ENCODE measurements around the gene FAR1. TPM values are rescaled to one million over a fixed set of nuclear protein-coding genes. Genes with fewer than 3 reads are reported as not detected.
"Not testable (repeated sequence)": the region's sequence is repeated elsewhere in the genome, so short reads cannot be mapped to it uniquely, and the experiment has no call there.

The FAR1 gene, protein sequence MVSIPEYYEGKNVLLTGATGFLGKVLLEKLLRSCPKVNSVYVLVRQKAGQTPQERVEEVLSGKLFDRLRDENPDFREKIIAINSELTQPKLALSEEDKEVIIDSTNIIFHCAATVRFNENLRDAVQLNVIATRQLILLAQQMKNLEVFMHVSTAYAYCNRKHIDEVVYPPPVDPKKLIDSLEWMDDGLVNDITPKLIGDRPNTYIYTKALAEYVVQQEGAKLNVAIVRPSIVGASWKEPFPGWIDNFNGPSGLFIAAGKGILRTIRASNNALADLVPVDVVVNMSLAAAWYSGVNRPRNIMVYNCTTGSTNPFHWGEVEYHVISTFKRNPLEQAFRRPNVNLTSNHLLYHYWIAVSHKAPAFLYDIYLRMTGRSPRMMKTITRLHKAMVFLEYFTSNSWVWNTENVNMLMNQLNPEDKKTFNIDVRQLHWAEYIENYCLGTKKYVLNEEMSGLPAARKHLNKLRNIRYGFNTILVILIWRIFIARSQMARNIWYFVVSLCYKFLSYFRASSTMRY
- total RNA-seq: 66.9 TPM

DNA sequence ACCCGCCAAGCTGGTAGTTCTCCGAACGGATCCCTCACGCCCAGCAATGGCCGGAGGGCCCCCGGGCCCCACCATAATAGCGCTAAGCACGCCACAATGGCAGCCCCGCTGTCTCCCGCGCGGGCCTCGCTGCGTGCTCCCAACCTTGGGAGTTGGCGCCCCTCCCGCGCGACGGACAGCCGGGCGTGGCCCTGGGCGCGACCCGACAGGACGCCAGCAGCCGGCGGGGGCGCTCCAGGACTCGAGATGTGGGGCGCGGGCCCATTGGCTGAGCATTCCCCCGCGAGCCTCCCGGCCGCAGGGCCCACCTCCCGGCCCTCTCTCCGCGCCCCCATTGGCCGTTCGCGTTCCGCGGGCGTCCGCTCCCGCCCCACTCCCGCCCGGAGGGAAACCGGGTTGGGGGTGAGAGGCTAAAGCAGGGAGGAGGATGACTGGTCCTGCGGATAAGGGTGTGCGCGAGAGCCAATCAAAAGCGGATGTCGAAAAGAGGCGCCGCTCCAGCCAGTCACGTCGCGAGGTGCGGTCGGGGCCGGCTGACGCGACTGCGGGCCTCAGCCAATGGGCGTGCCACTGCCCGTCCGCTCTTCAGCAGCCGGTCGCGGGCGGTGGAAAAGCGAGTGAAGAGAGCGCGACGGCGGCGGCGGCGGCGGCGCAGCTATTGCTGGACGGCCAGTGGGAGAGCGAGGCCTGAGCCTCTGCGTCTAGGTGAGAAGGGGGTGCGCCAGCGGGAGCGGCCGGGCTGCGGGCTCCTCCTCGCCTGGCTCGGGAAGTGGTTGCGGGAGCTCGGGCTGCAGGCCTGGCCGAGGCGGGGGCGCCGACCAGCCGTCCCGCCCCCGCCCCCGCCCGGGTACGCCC is at the start of gene FAR1:
TSS of gene FAR1 (plus strand) at position 567 of the 855 bp plus-strand sequence. CDS start 26,098 bp downstream, outside the sequence.
- H3K4me1 ChIP-seq (ENCODE audit: insufficient read depth, low read length): peaks cover 48% of the 10 kb centered on the region
- peak within 1 kb of the TSS; percentile 65 for H3K4me3 ChIP-seq (ENCODE audit: low read length)
- H3K9me3 ChIP-seq (ENCODE audit: low read depth, low read length): no peaks in the 10 kb centered on the region
- no peaks in the 10 kb centered on the region for H3K27me3 ChIP-seq (ENCODE audit: insufficient read depth, low read length)

DNA sequence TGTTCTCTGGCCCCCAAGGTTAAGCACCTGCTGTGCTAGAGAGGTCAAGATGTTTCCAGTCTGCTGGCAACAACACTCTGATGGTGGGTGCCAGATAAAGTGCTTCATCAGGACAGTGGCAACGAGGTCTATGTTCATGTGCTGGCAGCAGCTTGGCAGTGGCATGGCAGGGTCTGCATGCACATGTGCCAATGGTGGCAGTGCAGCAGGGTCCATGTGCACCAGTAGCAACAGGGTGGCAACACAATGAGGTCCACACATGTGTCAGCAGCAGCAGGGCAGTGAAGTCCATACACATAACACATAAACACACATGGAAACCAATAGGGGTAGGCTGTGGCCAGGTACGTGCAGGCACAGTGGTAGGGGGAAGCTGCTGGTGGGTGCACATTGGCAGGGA is 48.4 kb upstream of the FAR1 start:
- no peaks in the 10 kb centered on the region for H3K4me1 ChIP-seq (ENCODE audit: insufficient read depth, low read length)
- peaks cover 7% of the 10 kb centered on the region for H3K9me3 ChIP-seq (ENCODE audit: low read depth, low read length)
- no peaks in the 10 kb centered on the region for H3K27me3 ChIP-seq (ENCODE audit: insufficient read depth, low read length)
- H3K4me3 ChIP-seq (ENCODE audit: low read length): no peak overlapping the region

DNA sequence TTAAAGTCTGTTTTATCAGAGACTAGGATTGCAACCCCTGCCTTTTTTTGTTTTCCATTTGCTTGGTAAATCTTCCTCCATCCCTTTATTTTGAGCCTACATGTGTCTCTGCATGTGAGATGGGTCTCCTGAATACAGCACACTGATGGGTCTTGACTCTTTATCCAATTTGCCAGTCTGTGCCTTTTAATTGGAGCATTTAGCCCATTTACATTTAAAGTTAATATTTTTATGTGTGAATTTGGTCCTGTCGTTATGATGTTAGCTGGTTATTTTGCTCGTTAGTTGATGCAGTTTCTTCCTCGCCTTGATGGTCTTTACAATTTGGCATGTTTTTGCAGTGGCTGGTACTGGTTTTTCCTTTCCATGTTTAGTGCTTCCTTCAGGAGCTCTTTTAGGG is 41.6 kb upstream of the FAR1 start:
- H3K4me3 ChIP-seq (ENCODE audit: low read length); H3K9me3 ChIP-seq (ENCODE audit: low read depth, low read length); H3K27me3 ChIP-seq (ENCODE audit: insufficient read depth, low read length); H3K4me1 ChIP-seq (ENCODE audit: insufficient read depth, low read length): not testable (repeated sequence)

DNA sequence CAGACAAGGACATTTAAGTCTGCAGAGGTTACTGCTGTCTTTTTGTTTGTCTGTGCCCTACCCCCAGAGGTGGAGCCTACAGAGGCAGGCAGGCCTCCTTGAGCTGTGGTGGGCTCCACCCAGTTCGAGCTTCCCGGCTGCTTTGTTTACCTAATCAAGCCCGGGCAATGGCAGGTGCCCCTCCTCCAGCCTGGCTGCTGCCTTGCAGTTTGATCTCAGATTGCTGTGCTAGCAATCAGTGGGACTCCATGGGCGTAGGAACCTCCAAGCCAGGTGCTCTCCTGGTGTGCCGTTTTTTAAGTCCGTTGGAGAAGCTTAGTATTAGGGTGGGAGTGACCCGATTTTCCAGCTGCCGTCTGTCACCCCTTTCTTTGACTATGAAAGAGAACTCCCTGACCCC is 39.8 kb upstream of the FAR1 start:
- not testable (repeated sequence) for H3K27me3 ChIP-seq (ENCODE audit: insufficient read depth, low read length); H3K9me3 ChIP-seq (ENCODE audit: low read depth, low read length); H3K4me3 ChIP-seq (ENCODE audit: low read length); H3K4me1 ChIP-seq (ENCODE audit: insufficient read depth, low read length)

DNA sequence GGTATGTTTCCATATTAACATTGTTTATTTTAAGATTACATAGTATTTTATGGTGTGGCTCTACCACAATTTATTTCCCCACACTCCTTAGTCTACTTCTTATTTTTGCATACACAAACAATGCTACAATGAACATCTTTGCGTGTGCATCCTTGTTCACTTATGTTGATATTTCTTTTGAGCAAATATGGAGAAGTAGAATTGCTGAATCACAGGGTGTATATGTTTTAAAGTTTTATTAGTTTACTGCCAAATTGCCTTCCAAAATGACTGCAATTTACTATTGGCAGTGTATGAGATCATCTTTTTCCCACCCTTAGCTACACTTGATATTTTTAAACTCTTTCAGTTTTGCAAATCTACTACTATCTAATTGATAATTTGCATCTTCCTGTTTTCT is 38.7 kb upstream of the FAR1 start:
- Histone ChIP-seq H3K4me3 (ENCODE audit: low read length) (no peak overlapping the region), H3K9me3 (ENCODE audit: low read depth, low read length) (no peaks in the 10 kb centered on the region), H3K27me3 (ENCODE audit: insufficient read depth, low read length) (no peaks in the 10 kb centered on the region), H3K4me1 (ENCODE audit: insufficient read depth, low read length) (no peaks in the 10 kb centered on the region)

DNA sequence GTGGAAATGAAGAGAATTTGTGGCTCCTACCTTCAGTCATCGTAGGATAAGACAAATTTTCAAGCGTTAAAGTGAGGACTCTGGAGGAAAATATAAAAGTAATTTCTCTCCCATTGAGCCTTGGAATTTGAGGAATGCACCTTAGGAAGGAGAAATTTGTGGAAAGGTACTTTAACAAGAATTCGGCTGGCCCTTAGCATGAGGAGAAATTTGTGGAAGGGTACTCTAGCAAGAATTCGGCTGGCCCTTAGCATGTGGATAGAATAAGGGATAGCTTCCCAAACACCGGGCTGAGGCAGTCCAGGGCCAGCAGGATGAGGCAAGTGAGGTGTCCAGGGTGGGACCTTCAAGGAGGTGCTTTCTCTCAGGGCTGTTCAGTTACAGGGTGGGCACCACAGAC is 33.2 kb upstream of the FAR1 start:
- Histone ChIP-seq H3K9me3 (ENCODE audit: low read depth, low read length) (peaks cover 12% of the 10 kb centered on the region), H3K4me3 (ENCODE audit: low read length) (no peak overlapping the region), H3K4me1 (ENCODE audit: insufficient read depth, low read length) (no peaks in the 10 kb centered on the region), H3K27me3 (ENCODE audit: insufficient read depth, low read length) (peaks cover 3% of the 10 kb centered on the region)

DNA sequence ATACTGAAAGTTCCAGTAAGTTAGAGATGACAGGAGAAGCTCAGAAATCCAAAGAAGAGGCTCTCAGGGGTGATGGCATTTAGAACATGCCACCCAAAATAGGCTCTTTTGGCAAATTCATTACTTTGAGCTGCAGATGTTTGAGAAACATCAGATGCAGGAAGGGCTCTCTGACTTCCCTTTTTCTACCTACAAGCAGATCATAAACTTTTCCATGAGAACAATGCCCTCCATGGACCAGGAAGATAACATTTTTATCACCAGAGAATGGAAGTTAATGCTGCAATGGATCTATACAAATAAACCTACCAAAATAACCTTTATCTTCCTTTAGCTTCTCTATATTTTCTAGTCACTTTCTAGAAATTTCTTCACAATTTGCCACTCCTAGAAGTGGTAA is 32.7 kb upstream of the FAR1 start:
- no peaks in the 10 kb centered on the region for H3K4me1 ChIP-seq (ENCODE audit: insufficient read depth, low read length)
- H3K9me3 ChIP-seq (ENCODE audit: low read depth, low read length): peaks cover 12% of the 10 kb centered on the region
- no peak overlapping the region for H3K4me3 ChIP-seq (ENCODE audit: low read length)
- H3K27me3 ChIP-seq (ENCODE audit: insufficient read depth, low read length): peaks cover 3% of the 10 kb centered on the region

DNA sequence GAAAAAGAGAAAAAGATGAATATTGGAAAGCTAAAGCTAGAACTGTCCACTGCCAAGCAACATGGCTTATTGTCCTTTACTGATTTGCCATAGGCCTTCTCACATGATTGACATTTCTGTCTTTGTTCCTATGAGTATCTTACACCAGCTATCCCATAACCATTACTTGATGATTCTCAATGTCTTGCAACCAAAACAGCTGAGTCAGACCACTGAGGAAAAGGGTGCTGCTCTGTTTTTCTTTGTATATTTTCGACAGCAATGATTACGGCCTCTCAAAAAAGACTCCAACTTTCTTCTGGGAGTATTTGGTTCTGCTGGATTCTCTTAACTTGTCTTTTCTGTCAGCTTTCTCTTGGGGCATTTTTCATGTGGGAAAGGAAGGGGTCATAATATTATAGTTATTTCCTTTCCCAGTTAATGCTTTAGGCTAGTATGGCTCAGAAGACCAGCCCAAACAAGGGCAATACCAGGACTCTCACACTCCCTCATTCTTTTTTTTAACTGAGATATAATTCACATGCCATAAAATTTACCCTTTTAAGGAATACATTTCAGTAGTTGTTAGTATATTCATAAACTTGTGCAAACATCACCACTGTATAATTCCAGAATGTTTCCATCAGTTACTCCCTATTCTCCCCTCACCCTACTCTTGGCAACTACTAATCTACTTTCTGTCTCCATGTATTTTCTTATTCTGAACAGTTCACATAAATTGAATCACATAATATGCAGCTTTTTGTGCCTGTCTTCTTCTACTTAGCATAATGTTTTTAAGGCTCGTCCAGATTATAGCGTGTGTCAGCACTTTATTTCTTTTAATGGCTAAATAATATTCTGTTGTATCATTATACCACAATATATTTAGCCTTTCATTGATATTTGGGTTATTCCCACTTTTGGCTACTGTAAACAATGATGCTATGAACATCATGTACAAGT is 31.1 kb upstream of the FAR1 start:
- Histone ChIP-seq H3K27me3 (ENCODE audit: insufficient read depth, low read length) (peaks cover 8% of the 10 kb centered on the region), H3K9me3 (ENCODE audit: low read depth, low read length) (peaks cover 12% of the 10 kb centered on the region), H3K4me1 (ENCODE audit: insufficient read depth, low read length) (no peaks in the 10 kb centered on the region), H3K4me3 (ENCODE audit: low read length) (no peak overlapping the region)

DNA sequence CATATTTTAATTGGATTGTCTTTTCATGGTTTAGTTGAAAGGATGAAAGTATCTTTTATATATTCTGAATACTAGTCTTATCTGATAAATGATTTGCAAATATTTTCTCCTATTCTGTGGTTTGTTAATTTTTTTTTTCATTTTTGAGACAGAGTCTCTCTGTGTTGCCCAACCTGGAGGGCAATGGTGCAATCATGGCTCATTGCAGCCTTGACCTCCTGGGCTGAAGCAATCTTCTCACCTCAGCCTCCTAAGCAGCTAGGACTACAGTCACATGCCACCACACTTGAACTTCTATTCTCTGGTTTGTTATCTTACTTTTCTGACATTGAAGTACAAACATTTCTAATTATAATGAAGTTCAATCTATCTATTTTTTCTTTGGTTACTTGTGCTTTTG is 30.0 kb upstream of the FAR1 start:
- Histone ChIP-seq H3K9me3 (ENCODE audit: low read depth, low read length) (peaks cover 12% of the 10 kb centered on the region), H3K27me3 (ENCODE audit: insufficient read depth, low read length) (peaks cover 14% of the 10 kb centered on the region), H3K4me1 (ENCODE audit: insufficient read depth, low read length) (no peaks in the 10 kb centered on the region), H3K4me3 (ENCODE audit: low read length) (no peak overlapping the region)

DNA sequence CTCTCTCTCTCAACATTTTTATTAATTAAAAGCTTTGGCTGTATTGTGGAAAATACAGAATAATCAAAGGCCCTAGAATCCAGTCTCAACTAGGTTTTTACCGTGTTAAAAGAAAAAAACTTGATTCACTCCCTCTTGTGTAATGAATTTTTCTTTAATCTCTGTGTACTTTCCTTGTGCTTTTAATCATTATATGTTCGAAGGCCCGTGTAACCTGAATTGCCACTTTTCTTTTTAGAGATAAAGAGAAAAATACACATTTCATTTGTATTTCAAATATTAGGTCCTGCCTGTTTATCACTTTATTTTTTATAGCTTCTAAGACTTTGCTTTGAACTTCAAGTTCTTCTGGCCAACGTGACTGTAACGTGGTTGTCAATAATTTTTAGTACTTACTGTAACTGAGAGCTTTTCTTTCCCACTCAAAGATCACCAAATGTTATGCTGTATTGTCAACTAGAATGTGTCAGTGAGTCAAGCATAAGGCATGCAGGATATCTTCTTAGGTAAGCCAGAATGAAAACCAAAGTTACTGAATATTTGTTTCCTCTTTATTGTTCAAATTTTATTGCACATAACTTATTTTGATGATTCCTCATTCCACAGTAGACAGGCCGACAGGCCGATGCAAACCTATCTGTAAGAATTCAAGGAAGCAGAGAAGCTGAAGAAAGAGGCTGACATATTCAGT is 23.3 kb upstream of the FAR1 start:
- peaks cover 16% of the 10 kb centered on the region for H3K27me3 ChIP-seq (ENCODE audit: insufficient read depth, low read length)
- H3K4me1 ChIP-seq (ENCODE audit: insufficient read depth, low read length): no peaks in the 10 kb centered on the region

DNA sequence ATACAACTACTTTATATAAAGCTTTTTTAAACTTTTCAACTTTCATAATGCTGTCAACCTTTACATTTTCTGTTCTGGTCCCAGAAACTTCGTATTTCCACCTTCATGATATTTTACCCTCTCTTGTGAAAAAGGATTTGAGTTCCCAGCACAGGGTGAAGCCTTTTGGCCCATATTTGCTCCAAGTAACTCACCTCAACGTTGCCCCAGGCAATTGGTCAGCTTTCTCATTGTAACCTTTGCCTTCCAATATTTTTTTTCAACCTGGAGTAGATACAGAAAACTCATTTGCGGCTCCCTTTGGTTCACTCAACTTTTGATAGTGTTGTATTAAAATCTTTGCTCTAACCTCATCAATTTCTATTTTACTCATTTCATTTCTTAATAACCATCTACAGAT is 21.1 kb upstream of the FAR1 start:
- Histone ChIP-seq H3K27me3 (ENCODE audit: insufficient read depth, low read length) (peaks cover 13% of the 10 kb centered on the region), H3K4me1 (ENCODE audit: insufficient read depth, low read length) (no peaks in the 10 kb centered on the region), H3K4me3 (ENCODE audit: low read length) (no peak overlapping the region), H3K9me3 (ENCODE audit: low read depth, low read length) (no peaks in the 10 kb centered on the region)

More for the DNA sequence above, 23.3 kb upstream of the FAR1 start:
- H3K4me3 ChIP-seq (ENCODE audit: low read length): no peak overlapping the region
- no peaks in the 10 kb centered on the region for H3K9me3 ChIP-seq (ENCODE audit: low read depth, low read length)

DNA sequence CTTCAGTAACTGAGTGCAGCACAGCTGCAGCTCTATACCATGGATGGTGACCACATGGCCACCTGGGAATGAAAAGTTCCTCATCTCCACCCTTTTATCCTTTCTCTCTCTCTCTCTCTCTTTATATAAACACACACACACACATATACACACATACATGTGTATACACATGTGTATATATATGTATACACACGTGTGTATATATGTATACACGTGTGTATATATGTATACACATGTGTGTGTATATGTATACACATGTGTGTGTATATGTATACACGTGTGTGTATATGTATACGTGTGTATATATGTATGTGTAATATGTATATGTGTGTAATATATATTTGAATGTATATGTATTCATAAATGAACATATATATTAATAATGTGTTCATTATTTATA is 18.8 kb upstream of the FAR1 start:
- H3K27me3 ChIP-seq (ENCODE audit: insufficient read depth, low read length): peaks cover 7% of the 10 kb centered on the region
- no peaks in the 10 kb centered on the region for H3K9me3 ChIP-seq (ENCODE audit: low read depth, low read length)
- no peak overlapping the region for H3K4me3 ChIP-seq (ENCODE audit: low read length)
- no peaks in the 10 kb centered on the region for H3K4me1 ChIP-seq (ENCODE audit: insufficient read depth, low read length)

DNA sequence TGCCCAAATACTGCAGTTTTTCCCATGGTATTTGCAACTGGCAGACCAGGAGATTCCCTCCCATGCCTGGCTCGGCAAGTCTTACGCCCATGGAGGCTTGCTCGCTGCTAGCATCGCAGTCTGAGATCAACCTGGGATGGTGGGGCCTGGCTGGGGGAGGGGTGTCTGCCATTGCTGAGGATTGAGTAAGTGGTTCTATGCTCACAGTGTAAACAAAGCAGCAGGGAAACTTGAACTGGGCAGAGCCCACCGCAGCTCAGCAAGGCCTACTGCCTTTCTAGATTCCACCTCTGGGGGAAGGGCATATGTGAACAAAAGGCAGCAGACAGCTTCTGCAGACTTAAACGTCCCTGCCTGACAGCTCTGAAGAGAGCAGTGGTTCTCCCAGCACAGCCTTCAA is 17.0 kb upstream of the FAR1 start:
- not testable (repeated sequence) for H3K27me3 ChIP-seq (ENCODE audit: insufficient read depth, low read length); H3K4me3 ChIP-seq (ENCODE audit: low read length); H3K9me3 ChIP-seq (ENCODE audit: low read depth, low read length); H3K4me1 ChIP-seq (ENCODE audit: insufficient read depth, low read length)

DNA sequence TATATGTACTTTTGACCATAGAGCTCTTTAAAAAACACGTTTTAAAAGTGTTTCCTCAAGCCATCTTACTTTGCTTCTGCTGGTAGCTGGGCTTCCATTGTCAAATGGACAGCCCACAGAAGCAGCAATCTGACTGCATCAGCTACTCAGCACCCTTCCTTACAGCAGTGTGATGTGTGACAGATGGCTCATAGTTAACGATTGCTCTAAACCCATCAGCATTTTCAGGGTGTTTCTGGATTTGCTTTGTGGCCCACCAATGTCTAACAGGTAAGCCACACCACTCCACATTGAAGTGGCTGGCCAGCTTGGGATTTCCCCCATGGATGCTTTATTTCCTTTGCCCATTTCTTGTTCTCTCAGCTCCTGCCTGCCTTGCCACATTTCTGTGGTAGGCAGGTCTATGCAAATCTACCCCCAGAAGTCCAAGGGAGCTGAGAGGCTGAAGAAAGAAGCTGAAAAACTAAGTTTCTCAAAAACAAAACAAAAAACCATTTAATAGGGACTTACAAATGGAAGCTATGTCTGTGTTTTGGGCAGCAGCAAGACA is 7.3 kb upstream of the FAR1 start:
- Histone ChIP-seq H3K4me3 (ENCODE audit: low read length) (no peak overlapping the region), H3K4me1 (ENCODE audit: insufficient read depth, low read length) (no peaks in the 10 kb centered on the region), H3K9me3 (ENCODE audit: low read depth, low read length) (peaks cover 11% of the 10 kb centered on the region), H3K27me3 (ENCODE audit: insufficient read depth, low read length) (no peaks in the 10 kb centered on the region)

Measured in mononuclear cell (primary cell).